Brain microvascular endothelial cell (primary cell): Measurements from ENCODE around the gene PLCB1.

ENCODE experiments used
- DNase-seq: peaks from one replicate; pipeline ENCODE4 v3.0.0-alpha.2; 2020
- H3K27ac ChIP-seq: fragments of 250-450 bp; sonication (Bioruptor Pico); 2 replicates; pipeline ENCODE4 v1.5.1; 2020; ENCODE audit warnings: mild to moderate bottlenecking, moderate library complexity
- H3K27me3 ChIP-seq: fragments of 250-450 bp; sonication (Bioruptor Pico); replicated peaks from 2 replicates; pipeline ENCODE4 v1.5.1; 2020; ENCODE audit warnings: mild to moderate bottlenecking
- H3K36me3 ChIP-seq: fragments of 250-450 bp; sonication (Bioruptor Pico); replicated peaks from 2 replicates; pipeline ENCODE4 v1.5.1; 2020; ENCODE audit warnings: mild to moderate bottlenecking
- H3K4me3 ChIP-seq: 2 replicates; pipeline ENCODE4 v1.5.1; 2011; ENCODE audit warnings: low read depth, mild to moderate bottlenecking, control low read depth, low read length, moderate library complexity
- in situ Hi-C: cut with HindIII; loops from 2 replicates; pipeline ENCODE4 v1.10.0; 2017; ENCODE audit warnings: low sequenced_read_pairs, low pct_ligation_motif_present
- TF ChIP-seq, protein P1 (sequence below): IDR thresholded peaks from 2 replicates; pipeline ENCODE4 v1.5.1; 2011; ENCODE audit warnings: low read depth, mild to moderate bottlenecking, moderate library complexity, low read length, control low read depth, inconsistent platforms; ENCODE audit errors: missing control alignments

Gene PLCB1

GRCh38 chr20:8132484-8133309 is 631 bp downstream of the PLCB1 start:
- H3K36me3 ChIP-seq = no peaks in the 10 kb centered on the region
- in situ Hi-C loops = loop anchor here (25.0 kb wide), 1 partner anchor 580 kb away; no protein-coding TSS in a partner anchor
- TF ChIP-seq, protein P1, sequence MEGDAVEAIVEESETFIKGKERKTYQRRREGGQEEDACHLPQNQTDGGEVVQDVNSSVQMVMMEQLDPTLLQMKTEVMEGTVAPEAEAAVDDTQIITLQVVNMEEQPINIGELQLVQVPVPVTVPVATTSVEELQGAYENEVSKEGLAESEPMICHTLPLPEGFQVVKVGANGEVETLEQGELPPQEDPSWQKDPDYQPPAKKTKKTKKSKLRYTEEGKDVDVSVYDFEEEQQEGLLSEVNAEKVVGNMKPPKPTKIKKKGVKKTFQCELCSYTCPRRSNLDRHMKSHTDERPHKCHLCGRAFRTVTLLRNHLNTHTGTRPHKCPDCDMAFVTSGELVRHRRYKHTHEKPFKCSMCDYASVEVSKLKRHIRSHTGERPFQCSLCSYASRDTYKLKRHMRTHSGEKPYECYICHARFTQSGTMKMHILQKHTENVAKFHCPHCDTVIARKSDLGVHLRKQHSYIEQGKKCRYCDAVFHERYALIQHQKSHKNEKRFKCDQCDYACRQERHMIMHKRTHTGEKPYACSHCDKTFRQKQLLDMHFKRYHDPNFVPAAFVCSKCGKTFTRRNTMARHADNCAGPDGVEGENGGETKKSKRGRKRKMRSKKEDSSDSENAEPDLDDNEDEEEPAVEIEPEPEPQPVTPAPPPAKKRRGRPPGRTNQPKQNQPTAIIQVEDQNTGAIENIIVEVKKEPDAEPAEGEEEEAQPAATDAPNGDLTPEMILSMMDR = no peak
- H3K27ac ChIP-seq = peak overlapping the region; percentile 72
- no peaks in the 10 kb centered on the region for H3K27me3 ChIP-seq
- no peak for DNase-seq
- H3K4me3 ChIP-seq = peak overlapping the region; percentile 58

DNA sequence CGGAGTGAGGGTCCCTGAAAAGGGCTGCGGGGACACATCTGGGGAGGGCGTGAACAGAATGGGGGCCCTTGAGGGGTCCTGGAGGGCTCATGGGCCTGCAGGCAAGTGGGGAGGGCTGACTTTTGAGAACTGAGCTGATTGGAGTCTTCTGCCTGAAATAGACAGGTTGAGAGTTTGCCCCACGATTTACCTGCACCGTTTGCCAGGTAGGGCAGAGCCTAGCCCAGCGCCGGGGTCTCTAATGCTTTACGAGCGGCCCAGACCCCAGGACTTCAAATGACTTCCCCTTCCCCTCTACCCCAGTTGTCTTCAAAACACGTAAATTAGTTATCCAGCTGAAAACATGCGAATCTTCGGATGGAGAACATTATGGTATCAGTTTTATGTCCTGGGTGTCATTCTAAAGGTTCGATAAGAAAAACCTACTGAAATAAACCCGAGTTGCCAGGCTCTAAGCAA is 1.3 kb downstream of the PLCB1 start:
- H3K4me3 ChIP-seq = peak overlapping the region; percentile 58

GRCh38 chr20:8133851-8134451 is 1.9 kb downstream of the PLCB1 start:
- Histone ChIP-seq H3K4me3 (no peak overlapping the region), H3K36me3 (no peaks in the 10 kb centered on the region), H3K27me3 (no peaks in the 10 kb centered on the region), H3K27ac (no peak overlapping the region)
- in situ Hi-C loops = loop anchor here (25.0 kb wide), 1 partner anchor 578 kb away; no protein-coding TSS in a partner anchor
- DNase-seq = no peak
- TF ChIP-seq, protein P1 = no peak

More for the DNA sequence above, 1.3 kb downstream of the PLCB1 start:
- H3K36me3 ChIP-seq = no peaks in the 10 kb centered on the region
- TF ChIP-seq, protein P1 = no peak
- H3K27ac ChIP-seq = no peak overlapping the region
- H3K27me3 ChIP-seq = no peaks in the 10 kb centered on the region
- in situ Hi-C loops = loop anchor here (25.0 kb wide), 1 partner anchor 579 kb away; no protein-coding TSS in a partner anchor
- DNase-seq = no peak

DNA sequence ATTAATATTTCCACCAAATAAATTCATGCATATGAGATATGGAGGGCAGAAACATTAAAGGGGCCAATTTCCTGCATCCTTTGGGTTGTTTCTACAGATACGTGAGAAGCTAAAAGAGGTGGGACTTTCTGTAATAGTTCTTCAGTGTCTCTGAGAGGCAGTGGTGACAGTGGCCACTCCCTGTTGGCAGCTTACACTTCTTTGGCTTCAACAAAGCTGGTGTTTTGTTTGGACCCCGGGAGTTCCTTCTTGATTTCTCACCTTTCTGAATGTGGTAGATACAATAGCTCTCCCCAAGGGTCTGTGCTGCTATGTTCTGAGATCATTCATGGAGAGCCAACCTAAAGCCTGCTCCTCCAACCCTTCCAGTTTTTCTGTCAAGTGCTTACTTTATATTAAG is 7.8 kb downstream of the PLCB1 start:
- no peak for DNase-seq
- in situ Hi-C loops = loop anchor here (25.0 kb wide), 1 partner anchor 572 kb away; no protein-coding TSS in a partner anchor
- Histone ChIP-seq H3K36me3 (no peaks in the 10 kb centered on the region), H3K27ac (no peak overlapping the region), H3K27me3 (no peaks in the 10 kb centered on the region), H3K4me3 (no peak overlapping the region)
- TF ChIP-seq, protein P1 = no peak

DNA sequence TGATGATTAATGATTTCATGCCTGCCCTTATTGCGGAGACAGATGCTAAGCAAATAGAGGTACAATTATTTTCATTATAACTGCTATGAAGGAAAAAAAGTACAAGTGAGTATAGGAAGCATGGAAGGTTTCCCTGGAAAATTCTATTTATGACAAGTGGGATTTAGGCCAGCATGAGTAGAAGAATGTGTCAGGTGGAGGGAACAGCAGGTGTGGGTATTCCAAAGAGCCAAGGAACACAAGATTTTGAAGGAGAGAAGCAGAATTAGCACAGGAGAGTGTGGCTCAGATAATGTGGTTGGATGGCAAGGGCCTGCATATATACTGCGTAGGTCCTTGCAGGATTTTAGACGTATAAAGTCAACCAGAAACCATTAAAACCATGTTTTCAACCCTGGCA is 11.4 kb downstream of the PLCB1 start:
- no peaks in the 10 kb centered on the region for H3K27me3 ChIP-seq
- in situ Hi-C loops = loop anchor here (25.0 kb wide), 1 partner anchor 569 kb away; no protein-coding TSS in a partner anchor
- H3K36me3 ChIP-seq = no peaks in the 10 kb centered on the region
- DNase-seq = no peak
- no peak overlapping the region for H3K27ac ChIP-seq
- TF ChIP-seq, protein P1 = no peak
- H3K4me3 ChIP-seq = no peak overlapping the region
